GM12875 (cell line): ENCODE results near the gene KRTAP10-7.
"Not testable (repeated sequence)": the region's sequence is repeated elsewhere in the genome, so short reads cannot be mapped to it uniquely, and the experiment has no call there.

Experiments
- H3K4me3 ChIP-seq: one replicate; pipeline ENCODE4 v1.5.1; 2011; ENCODE audit warnings: low read depth, low read length, control low read depth
- TF ChIP-seq, protein P1 (sequence below): IDR thresholded peaks from 2 replicates; pipeline ENCODE4 v1.5.1; 2011; ENCODE audit warnings: low read depth, mild to moderate bottlenecking, control low read depth, inconsistent platforms, low read length, moderate library complexity, borderline replicate concordance; ENCODE audit not compliant: insufficient read depth

Gene KRTAP10-7

DNA sequence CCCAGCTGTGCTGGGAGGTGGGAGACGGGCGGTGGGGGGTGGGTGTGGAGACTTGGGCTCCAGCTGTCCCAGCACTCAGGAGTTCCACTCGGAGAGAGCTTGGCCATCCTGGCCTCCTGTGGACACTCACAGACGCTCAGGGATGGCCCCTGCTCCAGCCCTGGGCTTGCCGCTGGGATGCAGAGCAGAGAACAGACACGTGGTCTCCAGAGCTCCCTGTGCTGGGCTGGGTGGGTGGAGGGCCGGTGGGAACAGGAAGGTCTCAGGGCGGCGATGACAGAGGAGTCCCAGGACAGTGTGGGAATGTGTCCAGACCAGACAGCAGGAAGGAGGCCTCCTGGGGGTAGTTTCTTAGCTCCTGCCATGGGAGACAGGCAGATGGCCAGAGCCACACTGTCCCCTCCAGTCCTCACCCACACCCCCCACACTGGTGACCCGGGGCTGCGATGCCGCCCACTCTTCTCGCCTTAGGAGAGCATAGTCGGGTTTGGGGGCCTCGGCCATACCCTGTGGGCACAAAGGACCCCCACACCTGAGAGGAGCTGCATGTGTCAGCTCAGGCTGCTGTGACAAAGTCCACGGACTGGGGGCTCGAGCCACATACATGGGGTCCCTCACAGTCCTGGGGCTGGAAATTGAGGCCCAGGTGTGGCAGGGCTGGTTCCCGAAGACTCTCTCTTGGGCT lies 28.5 kb downstream of the KRTAP10-7 start:
- no peak overlapping the region for H3K4me3 ChIP-seq
- TF ChIP-seq, protein P1, sequence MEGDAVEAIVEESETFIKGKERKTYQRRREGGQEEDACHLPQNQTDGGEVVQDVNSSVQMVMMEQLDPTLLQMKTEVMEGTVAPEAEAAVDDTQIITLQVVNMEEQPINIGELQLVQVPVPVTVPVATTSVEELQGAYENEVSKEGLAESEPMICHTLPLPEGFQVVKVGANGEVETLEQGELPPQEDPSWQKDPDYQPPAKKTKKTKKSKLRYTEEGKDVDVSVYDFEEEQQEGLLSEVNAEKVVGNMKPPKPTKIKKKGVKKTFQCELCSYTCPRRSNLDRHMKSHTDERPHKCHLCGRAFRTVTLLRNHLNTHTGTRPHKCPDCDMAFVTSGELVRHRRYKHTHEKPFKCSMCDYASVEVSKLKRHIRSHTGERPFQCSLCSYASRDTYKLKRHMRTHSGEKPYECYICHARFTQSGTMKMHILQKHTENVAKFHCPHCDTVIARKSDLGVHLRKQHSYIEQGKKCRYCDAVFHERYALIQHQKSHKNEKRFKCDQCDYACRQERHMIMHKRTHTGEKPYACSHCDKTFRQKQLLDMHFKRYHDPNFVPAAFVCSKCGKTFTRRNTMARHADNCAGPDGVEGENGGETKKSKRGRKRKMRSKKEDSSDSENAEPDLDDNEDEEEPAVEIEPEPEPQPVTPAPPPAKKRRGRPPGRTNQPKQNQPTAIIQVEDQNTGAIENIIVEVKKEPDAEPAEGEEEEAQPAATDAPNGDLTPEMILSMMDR, result no peak

DNA sequence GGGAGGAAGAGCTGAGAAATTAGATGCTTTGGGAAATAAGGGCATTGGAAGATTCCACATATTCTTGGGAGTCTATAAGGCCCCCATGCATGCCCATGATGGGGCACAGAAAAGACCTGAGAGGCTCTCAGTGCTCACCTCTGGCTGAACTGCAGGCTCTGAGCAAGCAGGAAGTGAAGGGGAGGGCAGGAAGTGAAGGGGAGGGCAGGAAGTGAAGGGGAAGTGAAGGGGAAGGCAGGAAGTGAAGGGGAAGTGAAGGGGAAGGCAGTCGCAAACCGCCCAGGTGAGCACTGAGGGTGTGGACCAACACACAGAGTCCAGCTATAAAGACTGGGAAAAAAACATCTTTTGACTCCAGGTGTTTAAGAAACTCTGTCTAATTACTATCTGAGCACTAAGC lies 30.0 kb downstream of the KRTAP10-7 start:
- TF ChIP-seq, protein P1, result no peak
- no peak overlapping the region for H3K4me3 ChIP-seq

DNA sequence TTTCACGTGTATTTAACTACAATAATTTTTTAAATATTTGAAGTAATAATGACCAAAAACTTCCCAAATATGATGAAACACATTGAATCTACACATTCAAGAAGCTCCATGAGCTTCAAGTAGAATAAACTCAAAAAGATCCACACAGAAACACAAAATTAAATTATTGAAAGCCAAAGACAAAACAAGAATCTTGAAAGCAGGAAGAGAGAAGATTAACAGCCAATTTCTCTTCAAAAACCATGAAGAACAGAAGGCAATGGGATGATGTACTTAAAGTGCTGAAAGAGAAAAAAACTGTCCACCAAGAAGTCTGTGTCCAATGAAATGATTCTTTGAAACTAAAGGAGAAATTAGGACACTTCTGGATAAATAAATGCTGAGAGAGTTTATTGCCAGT lies 31.7 kb downstream of the KRTAP10-7 start:
- TF ChIP-seq, protein P1, result no peak
- no peak overlapping the region for H3K4me3 ChIP-seq

DNA sequence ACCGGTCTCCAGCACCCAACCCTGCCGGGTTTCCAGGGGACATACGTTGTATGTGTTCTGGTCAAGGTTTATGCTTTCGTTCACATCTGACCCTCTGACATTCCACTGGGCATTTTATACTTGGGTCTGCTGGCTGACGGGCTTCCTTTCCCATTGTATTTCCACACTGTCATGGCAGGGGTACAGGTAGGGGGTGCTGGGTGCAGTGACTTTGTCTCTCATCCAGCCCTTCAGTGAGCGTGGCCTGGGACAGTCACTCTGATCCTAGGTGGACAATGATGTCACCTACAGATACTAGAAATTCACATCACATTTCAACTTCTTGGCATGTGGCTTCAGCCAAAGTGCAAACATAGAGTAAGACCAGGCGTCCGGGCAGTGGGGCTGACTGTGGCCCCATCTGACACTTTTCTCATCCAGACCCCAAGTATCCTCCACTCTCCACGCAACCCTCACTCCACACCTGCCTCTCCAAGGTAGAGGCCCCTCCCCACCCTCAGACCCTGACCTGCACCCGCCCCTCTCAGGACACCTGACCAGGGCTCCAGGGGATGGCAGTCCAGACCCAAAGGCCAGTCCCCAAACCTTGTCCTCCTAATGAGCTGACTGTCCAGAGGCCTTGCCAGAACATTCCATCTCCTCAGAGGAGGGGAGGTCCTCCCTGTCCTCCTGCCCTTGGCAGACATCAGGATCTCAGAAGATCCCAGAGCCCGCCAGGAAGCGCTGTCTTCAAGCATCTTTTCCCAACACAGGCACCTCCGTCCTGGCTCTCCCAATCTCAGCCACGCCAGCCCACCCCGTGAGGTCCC lies 36.0 kb downstream of the KRTAP10-7 start:
- TF ChIP-seq, protein P1, result no peak
- H3K4me3 ChIP-seq, result no peak overlapping the region

DNA sequence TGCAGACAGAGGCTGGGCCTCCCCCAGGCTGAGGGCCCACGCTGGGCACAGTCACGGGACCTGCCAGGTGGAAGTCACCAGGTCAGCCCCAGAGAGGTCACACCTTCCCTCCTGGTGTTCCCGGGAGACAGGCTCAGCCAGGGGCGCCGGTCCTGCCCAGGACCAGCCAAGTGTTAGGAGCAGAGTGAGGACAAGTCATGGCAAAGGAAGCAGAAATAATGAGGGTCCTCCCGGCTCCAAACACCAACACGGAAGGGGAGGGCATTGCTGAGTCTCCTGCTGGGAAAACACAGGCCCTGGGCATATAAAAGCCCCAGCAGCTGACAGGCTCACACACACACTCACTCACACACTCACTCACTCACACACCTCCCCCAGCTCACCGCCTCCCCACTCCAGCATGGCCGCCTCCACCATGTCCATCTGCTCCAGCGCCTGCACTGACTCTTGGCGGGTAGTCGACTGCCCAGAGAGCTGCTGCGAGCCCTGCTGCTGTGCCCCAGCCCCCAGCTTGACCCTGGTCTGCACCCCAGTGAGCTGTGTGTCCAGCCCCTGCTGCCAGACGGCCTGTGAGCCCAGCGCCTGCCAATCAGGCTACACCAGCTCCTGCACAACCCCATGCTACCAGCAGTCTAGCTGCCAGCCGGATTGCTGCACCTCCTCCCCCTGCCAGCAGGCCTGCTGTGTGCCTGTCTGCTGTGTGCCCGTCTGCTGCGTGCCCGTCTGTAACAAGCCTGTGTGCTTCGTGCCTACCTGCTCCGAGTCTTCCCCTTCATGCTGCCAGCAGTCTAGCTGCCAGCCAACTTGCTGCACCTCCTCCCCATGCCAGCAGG lies 36.8 kb downstream of the KRTAP10-7 start, which contains the start of gene KRTAP10-10:
Gene KRTAP10-10, plus strand, starts transcription at position 339 of the 833 bp plus-strand sequence. Its CDS starts 62 bp downstream, at position 401.
- TF ChIP-seq, protein P1, result no peak
- no peak within 1 kb of the TSS for H3K4me3 ChIP-seq

DNA sequence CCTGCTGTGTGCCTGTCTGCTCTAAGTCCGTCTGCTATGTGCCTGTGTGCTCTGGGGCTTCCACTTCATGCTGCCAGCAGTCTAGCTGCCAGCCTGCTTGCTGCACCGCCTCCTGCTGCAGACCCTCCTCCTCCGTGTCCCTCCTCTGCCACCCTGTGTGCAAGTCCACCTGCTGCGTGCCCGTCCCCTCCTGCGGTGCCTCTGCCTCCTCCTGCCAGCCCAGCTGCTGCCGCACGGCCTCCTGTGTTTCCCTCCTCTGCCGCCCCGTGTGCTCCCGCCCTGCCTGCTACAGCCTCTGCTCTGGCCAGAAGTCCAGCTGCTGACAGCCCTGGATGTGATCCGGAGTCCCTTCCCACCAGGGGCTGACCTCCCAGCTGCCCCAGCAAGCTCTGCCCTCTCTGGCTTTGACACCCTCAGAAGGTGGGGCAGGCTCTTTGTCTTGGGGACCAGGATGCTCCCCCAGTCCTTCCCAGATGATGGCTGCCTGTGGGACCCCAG lies 37.5 kb downstream of the KRTAP10-7 start:
- not testable (repeated sequence) for H3K4me3 ChIP-seq

DNA sequence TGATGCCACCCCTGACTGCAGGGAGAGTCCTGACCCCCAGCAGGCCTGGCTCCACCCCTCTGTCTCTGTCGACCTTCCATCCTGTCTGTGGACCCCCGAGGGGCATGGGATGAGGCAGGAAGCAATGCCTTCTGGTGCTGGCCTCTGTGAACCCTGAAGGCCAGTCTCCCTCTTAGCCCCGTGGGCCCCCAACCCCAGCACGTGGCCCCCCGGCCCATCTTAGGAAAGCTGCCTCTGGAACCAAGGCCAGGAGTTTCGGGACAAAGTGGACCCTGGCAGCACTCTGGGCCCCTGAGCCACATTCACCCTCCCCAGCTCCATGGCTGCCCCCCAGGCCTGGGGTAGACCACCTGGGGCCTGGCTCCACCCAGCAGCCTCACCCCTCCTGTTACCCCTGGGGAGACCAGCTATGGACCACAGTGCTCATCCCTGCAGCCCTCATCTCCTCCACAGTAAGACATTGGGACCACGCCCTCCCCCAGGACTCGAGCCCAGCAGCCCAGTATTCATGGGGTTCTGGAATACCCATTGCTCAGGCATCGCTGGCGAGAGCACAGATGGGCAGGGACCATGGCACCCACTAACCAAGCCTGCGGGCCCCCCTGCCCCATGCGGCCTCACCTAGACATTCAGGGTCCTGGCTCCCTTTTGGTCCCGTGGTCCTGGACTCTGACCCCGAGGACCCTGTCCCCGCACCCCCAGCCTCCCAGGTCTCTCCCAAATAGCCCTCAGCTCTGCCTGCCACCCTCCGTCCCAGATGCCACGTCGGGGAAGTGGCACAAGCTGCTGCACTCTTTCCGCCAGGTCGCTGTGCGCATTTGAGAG lies 38.3 kb downstream of the KRTAP10-7 start:
- not testable (repeated sequence) for H3K4me3 ChIP-seq
